Endothelial cell of umbilical vein (primary cell): ENCODE data around the gene HTRA3. TPM values are rescaled to one million over a fixed set of nuclear protein-coding genes. Genes with fewer than 3 reads are reported as not detected.

Source experiments
- BruUV-seq: library from RNA; stranded (reverse); fragments of 400-500 nt; replicated peaks from 2 replicates; lab custom pipeline; 2021; lab: Mats Ljungman, UMichigan
- CTCF ChIA-PET: fragments of 300-600, 350-600 bp; sonication (Branson Sonifier 250); formaldehyde crosslinking; loops from one replicate; lab custom pipeline; 2021; ENCODE audit warnings: antibody characterized with exemption, inconsistent platforms; lab: Charles Lee
- POLR2A ChIA-PET: fragments of 300-600, 350-600 bp; sonication (Branson Sonifier 250); formaldehyde crosslinking; loops from one replicate; lab custom pipeline; 2021; ENCODE audit warnings: antibody characterized with exemption, inconsistent platforms; lab: Charles Lee
- DNase-seq: peaks from one replicate; pipeline ENCODE4 v3.0.0-alpha.2; 2011; ENCODE audit warnings: low read depth, low spot score
- FAIRE-seq: peaks from 2 replicates; lab custom pipeline; 2011; peaks lifted over from hg19 to GRCh38; lab: Jason Lieb, UNC
- H2AFZ ChIP-seq: 2 replicates; pipeline ENCODE4 v1.6.0; 2012; ENCODE audit warnings: low read depth, low read length, control low read depth, inconsistent platforms
- H3K27ac ChIP-seq: 2 replicates; pipeline ENCODE4 v1.5.1; 2011; ENCODE audit warnings: low read depth, mild to moderate bottlenecking, control low read depth, low read length, moderate library complexity; ENCODE audit not compliant: insufficient read depth
- H3K27me3 ChIP-seq, 2 experiments: 2 replicates each; pipeline versions ENCODE4 v1.6.0 to v1.6.1; 2011; ENCODE audit warnings: low read length in 2 of 2, mixed read lengths in 1 of 2; ENCODE audit not compliant: control insufficient read depth in 2 of 2, insufficient read depth in 2 of 2
- H3K36me3 ChIP-seq, 2 experiments: 2 replicates in 1 of 2; 3 replicates in 1 of 2; pipeline ENCODE4 v1.5.1; 2011; ENCODE audit warnings: low read length in 2 of 2, mild to moderate bottlenecking in 1 of 2, moderate library complexity in 1 of 2; ENCODE audit not compliant: control insufficient read depth in 2 of 2, insufficient read depth in 2 of 2; ENCODE audit errors: extremely low read depth in 1 of 2
- H3K4me1 ChIP-seq: 3 replicates; pipeline ENCODE4 v1.5.1; 2011; ENCODE audit warnings: mild to moderate bottlenecking, low read length; ENCODE audit not compliant: control insufficient read depth, insufficient read depth; ENCODE audit errors: extremely low read depth
- H3K4me2 ChIP-seq: 2 replicates; pipeline ENCODE4 v1.6.1; 2011; ENCODE audit warnings: low read length, control low read depth, mixed read lengths; ENCODE audit not compliant: insufficient read depth
- H3K4me3 ChIP-seq, 3 experiments: fragments of 200-600 bp in 1 of 3; sonication (generic), shearing (Covaris generic) in 1 of 3; replicated peaks in 1 of 3; 2 replicates each; pipeline ENCODE4 v1.5.1; 2011 to 2016; ENCODE audit warnings: control low read depth in 3 of 3, low read length in 3 of 3, mild to moderate bottlenecking in 2 of 3, inconsistent platforms in 1 of 3, low read depth in 1 of 3, moderate library complexity in 1 of 3; ENCODE audit not compliant: insufficient read depth in 1 of 3
- H3K79me2 ChIP-seq: 2 replicates; pipeline ENCODE4 v1.6.0; 2012; ENCODE audit warnings: low read length, inconsistent platforms; ENCODE audit not compliant: control insufficient read depth, insufficient read depth
- H3K9ac ChIP-seq: replicated peaks from 2 replicates; pipeline ENCODE3; 2011; ENCODE audit warnings: low read length, control low read depth; ENCODE audit not compliant: insufficient read depth; ENCODE audit errors: extremely low read depth
- H3K9me1 ChIP-seq: replicated peaks from 3 replicates; pipeline ENCODE4 v1.6.0; 2011; ENCODE audit warnings: mild to moderate bottlenecking, low read length; ENCODE audit not compliant: control insufficient read depth, insufficient read depth; ENCODE audit errors: extremely low read depth
- H3K9me3 ChIP-seq: replicated peaks from 2 replicates; pipeline ENCODE4 v1.5.1; 2012; ENCODE audit warnings: low read length, inconsistent platforms; ENCODE audit not compliant: control insufficient read depth, insufficient read depth
- H4K20me1 ChIP-seq: replicated peaks from 2 replicates; pipeline ENCODE3; 2011; ENCODE audit warnings: mild to moderate bottlenecking, low read length; ENCODE audit not compliant: control insufficient read depth, insufficient read depth; ENCODE audit errors: extremely low read depth
- CTCF ChIP-seq, 2 donors: IDR thresholded peaks; 1 replicate in 1 of 2; 2 replicates in 1 of 2; pipeline ENCODE4 v1.5.1; 2011; ENCODE audit warnings: low read length in 2 of 2, mild to moderate bottlenecking in 2 of 2, moderate library complexity in 2 of 2, control low read depth in 1 of 2, inconsistent platforms in 1 of 2, low read depth in 1 of 2; ENCODE audit not compliant: insufficient read depth in 1 of 2; ENCODE audit errors: extremely low read depth in 1 of 2
- EZH2 ChIP-seq: IDR thresholded peaks from 2 replicates; pipeline ENCODE4 v1.6.1; 2012; ENCODE audit warnings: borderline replicate concordance, low read depth, mild to moderate bottlenecking, moderate library complexity, low read length, inconsistent platforms; ENCODE audit not compliant: severe bottlenecking
- FOS ChIP-seq: IDR thresholded peaks from 2 replicates; pipeline ENCODE4 v1.6.1; 2011; ENCODE audit warnings: mild to moderate bottlenecking, low read length, moderate library complexity, borderline replicate concordance; ENCODE audit not compliant: insufficient read depth
- GATA2 ChIP-seq: IDR thresholded peaks from 2 replicates; pipeline ENCODE4 v1.7.0; 2011; ENCODE audit warnings: low read depth, mild to moderate bottlenecking, moderate library complexity, mixed read lengths, low read length; ENCODE audit not compliant: insufficient read length, insufficient read depth
- JUN ChIP-seq: IDR thresholded peaks from 2 replicates; pipeline ENCODE4 v1.6.1; 2011; ENCODE audit warnings: borderline replicate concordance, low read depth; ENCODE audit not compliant: insufficient read length, insufficient read depth
- MAX ChIP-seq: IDR thresholded peaks from 2 replicates; pipeline ENCODE4 v1.6.1; 2011; ENCODE audit not compliant: insufficient read depth, insufficient read length
- MYC ChIP-seq: IDR thresholded peaks from one replicate; pipeline ENCODE4 v1.6.1; 2011; ENCODE audit warnings: mild to moderate bottlenecking, low read depth, low read length
- POLR2A ChIP-seq: IDR thresholded peaks from 2 replicates; pipeline ENCODE4 v1.6.1; 2012; ENCODE audit warnings: low read depth, mild to moderate bottlenecking, control low read depth, low read length
- POLR2AphosphoS5 ChIP-seq: IDR thresholded peaks from 2 replicates; pipeline ENCODE4 v1.6.1; 2012; ENCODE audit warnings: low read depth, mild to moderate bottlenecking, control low read depth, low read length, moderate library complexity; ENCODE audit not compliant: insufficient read depth
- dilution Hi-C: fragments of 300-500 bp; cut with MboI; formaldehyde crosslinking; loops from one replicate; pipeline ENCODE4 v1.15.0; 2019; ENCODE audit warnings: low sequenced_read_pairs; ENCODE audit not compliant: extremely low pct_ligation_motif_present
- intact Hi-C: fragments of 100-400 bp; cut with micrococcal nuclease; formaldehyde crosslinking; loops from one replicate; pipeline ENCODE4 v1.10.0; 2022
- polyA plus RNA-seq, 4 experiments: library from polyadenylated mRNA; depleted of rRNA in 3 of 4; stranded (reverse) in 3 of 4; unstranded in 1 of 4; fragments of >200 nt; gene quantifications; 2 replicates each; pipeline versions ENCODE4 v1.2.1 to v1.2.3, GENCODE V29; 2011 to 2012; ENCODE audit warnings: missing spikeins in 1 of 4
- total RNA-seq: library from RNA; stranded (reverse); gene quantifications from 2 replicates; pipeline ENCODE4 v1.2.3, GENCODE V29; 2021

HTRA3 gene
- total and polyA plus RNA-seq, 2 donors (not counting 3 experiments of a cell fraction or from before 2014, with no cell fraction given) = 9.0 to 12.0 TPM

DNA sequence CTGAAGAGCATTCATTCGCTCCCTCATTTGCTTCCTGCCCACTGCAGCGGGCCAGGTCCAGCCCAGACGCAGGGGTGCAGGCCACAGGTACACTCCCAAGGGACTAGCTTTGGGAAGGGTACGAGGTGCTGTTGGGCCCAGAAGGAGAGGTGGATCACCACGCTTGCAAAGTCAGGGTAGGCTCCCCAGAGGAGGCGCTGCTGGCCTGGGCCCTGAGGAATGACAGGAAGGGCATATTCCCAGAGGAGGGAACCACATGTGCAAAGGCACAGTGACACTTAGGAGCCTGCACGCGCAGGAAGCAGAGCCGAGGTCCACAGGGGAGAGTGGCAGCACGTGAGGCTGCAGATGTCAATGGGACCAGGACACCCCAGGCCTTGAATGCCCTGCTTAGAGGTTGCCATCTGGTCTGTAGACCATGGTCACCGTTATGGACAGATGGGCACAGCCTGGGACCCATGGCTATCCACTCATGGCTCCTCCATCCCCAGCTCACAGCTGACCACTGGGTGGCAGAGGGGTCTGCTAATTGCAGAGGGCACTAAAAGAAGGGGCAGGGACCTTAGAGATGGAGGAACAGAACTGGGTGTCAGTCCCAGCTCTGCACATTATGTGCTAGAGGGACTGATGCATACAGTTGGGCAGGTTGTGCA is 7.9 kb downstream of the HTRA3 start:
- Histone ChIP-seq H3K27ac (no peak overlapping the region), H3K9me3 (no peaks in the 10 kb centered on the region), H2AFZ (peak overlapping the region; percentile 55), H4K20me1 (no peaks in the 10 kb centered on the region), H3K27me3 (no peaks in the 10 kb centered on the region), H3K79me2 (no peaks in the 10 kb centered on the region), H3K4me3 (no peak overlapping the region), H3K9ac (no peak overlapping the region), H3K9me1 (no peaks in the 10 kb centered on the region), H3K4me2 (no peak overlapping the region), H3K4me1 (peaks cover 14% of the 10 kb centered on the region), H3K36me3 (no peaks in the 10 kb centered on the region)
- FAIRE-seq (no peak), DNase-seq (no peak)
- BruUV-seq = no TSS peak
- ChIA-PET CTCF (interaction anchor here (1.2 to 2.6 kb wide), 2 partner anchors 10 to 126 kb away, joined by 10 to 12 read pairs; no protein-coding TSS in a partner anchor), POLR2A (interaction anchor here (1.1 to 1.5 kb wide), 2 partner anchors 8 to 19 kb away, joined by 6 to 9 read pairs; partner anchors contain the start of gene HTRA3)
- intact Hi-C loops (no loop called here), dilution Hi-C loops (no loop called here)
- TF ChIP-seq POLR2AphosphoS5 (no peak), CTCF (IDR thresholded peaks at IDR 0.05; ENCODE audit: extremely low read depth in 1 of 2, insufficient read depth in 1 of 2, low read depth in 1 of 2, low read length in 2 of 2) (no peak), EZH2 (no peak), GATA2 (no peak), JUN (no peak), MAX (no peak), MYC (no peak), POLR2A (no peak), FOS (no peak)
